HepG2 (cell line): ENCODE measurements around the gene SLC16A2. TPM values are rescaled to one million over a fixed set of nuclear protein-coding genes. Genes with fewer than 3 reads are reported as not detected.

ENCODE experiments used
- CSRNP1 ChIP-seq: sonication (generic); formaldehyde crosslinking; IDR thresholded peaks from 2 replicates; pipeline ENCODE4 v1.8.1; 2023; ENCODE audit warnings: mild to moderate bottlenecking, missing genetic modification reagents
- ELK4 ChIP-seq: sonication (generic); formaldehyde crosslinking; IDR thresholded peaks from 2 replicates; pipeline ENCODE4 v1.9.0; 2021; ENCODE audit warnings: missing genetic modification reagents, borderline replicate concordance
- ETS1 ChIP-seq: sonication (generic); formaldehyde crosslinking; IDR thresholded peaks from 2 replicates; pipeline ENCODE4 v1.4.0; 2020; ENCODE audit warnings: missing genetic modification reagents
- GABPA ChIP-seq, 2 experiments: IDR thresholded peaks; 2 replicates each; pipeline ENCODE4 v1.6.1; 2011 to 2016; ENCODE audit warnings: low read depth in 2 of 2, low read length in 1 of 2, missing biosample characterization in 1 of 2, missing genetic modification characterization in 1 of 2
- PAXIP1 ChIP-seq: sonication (generic); formaldehyde crosslinking; conservative IDR thresholded peaks from 2 replicates; pipeline ENCODE4 v1.4.0; 2020; ENCODE audit warnings: mild to moderate bottlenecking, missing genetic modification reagents, moderate library complexity
- RBFOX2 ChIP-seq: fragments of 200-400 bp; formaldehyde crosslinking; IDR thresholded peaks from 2 replicates; pipeline ENCODE4 v1.6.1; 2017; ENCODE audit warnings: low read depth, mild to moderate bottlenecking, low read length
- STAG1 ChIP-seq: sonication (generic); formaldehyde crosslinking; IDR thresholded peaks from 2 replicates; pipeline ENCODE4 v1.4.0; 2020; ENCODE audit warnings: missing genetic modification reagents
- UBTF ChIP-seq: sonication (generic); formaldehyde crosslinking; IDR thresholded peaks from 2 replicates; pipeline ENCODE4 v1.4.0; 2020; ENCODE audit warnings: mild to moderate bottlenecking, missing genetic modification reagents
- WIZ ChIP-seq: sonication (generic); formaldehyde crosslinking; IDR thresholded peaks from 2 replicates; pipeline ENCODE4 v1.5.1; 2020; ENCODE audit warnings: mild to moderate bottlenecking, missing genetic modification reagents
- ZBED4 ChIP-seq: sonication (generic); formaldehyde crosslinking; IDR thresholded peaks from 2 replicates; pipeline ENCODE4 v1.4.0; 2020; ENCODE audit warnings: missing genetic modification reagents, borderline replicate concordance
- ZBTB7B ChIP-seq: sonication (generic); formaldehyde crosslinking; IDR thresholded peaks from 2 replicates; pipeline ENCODE4 v1.4.0; 2020; ENCODE audit warnings: missing genetic modification reagents
- ZFX ChIP-seq: sonication (generic); formaldehyde crosslinking; IDR thresholded peaks from 2 replicates; pipeline ENCODE4 v1.4.0; 2020; ENCODE audit warnings: mild to moderate bottlenecking, low read depth, missing genetic modification reagents, moderate library complexity
- ZNF674 ChIP-seq: sonication (generic); formaldehyde crosslinking; IDR thresholded peaks from 2 replicates; pipeline ENCODE4 v1.5.0; 2020; ENCODE audit warnings: low read depth, mild to moderate bottlenecking, missing genetic modification reagents
- polyA plus RNA-seq, 8 experiments: library from polyadenylated mRNA; depleted of rRNA in 3 of 8; stranded (reverse) in 7 of 8; unstranded in 1 of 8; fragments of >200 nt; fragmentation: Illumina TruSeq in 4 of 8; extraction: Trizol in 4 of 8; gene quantifications; 2 replicates each; pipeline versions ENCODE4 v1.2.1 to v1.2.3, GENCODE V29; 2011 to 2016; ENCODE audit warnings: low read depth in 4 of 8, missing spikeins in 1 of 8, mixed read lengths in 1 of 8; ENCODE audit not compliant: insufficient read depth in 1 of 8
- total RNA-seq, 5 experiments: library from RNA; depleted of rRNA; stranded (reverse); fragments of >200 nt; fragmentation: Illumina TruSeq; extraction: Trizol; gene quantifications; 2 replicates each; pipeline ENCODE4 v1.2.3, GENCODE V29; 2016; ENCODE audit warnings: low read depth in 1 of 5

SLC16A2 gene
- total and polyA plus RNA-seq, 2 of the 13 experiments (the other 11 are each of a cell fraction or from before 2014, with no cell fraction given), result 0.07 to 0.08 TPM

GRCh38 chrX:74535408-74536151 is 114.3 kb downstream of the SLC16A2 start (continued):
- TF ChIP-seq ZFX (CRISPR knock-in tag) (peak; percentile 19; the same call in 1 of the 2 replicates), STAG1 (CRISPR knock-in tag) (0 out of 2 replicates have a peak, but pooled peaks have one; percentile 24), ETS1 (no peak), ZBTB7B (no peak), ZNF674 (no peak), GABPA (IDR thresholded peaks at IDR 0.05; ENCODE audit: low read depth, low read length) (peak; percentile 20; the same call in 1 of the 2 replicates), GABPA (CRISPR knock-in tag; IDR thresholded peaks at IDR 0.05; ENCODE audit: low read depth) (peak; percentile 68), ELK4 (CRISPR knock-in tag) (no peak), CSRNP1 (no peak), UBTF (CRISPR knock-in tag) (peak; percentile 21; the same call in 1 of the 2 replicates), ZBED4 (peak; percentile 60; the same call in 1 of the 2 replicates), RBFOX2 (no peak), WIZ (CRISPR knock-in tag) (no peak), PAXIP1 (CRISPR knock-in tag) (0 out of 2 replicates have a peak, but pooled peaks have one; percentile 18)
- TF ChIP-seq, all 625 proteins: peak for 12
